ENCODE data around the gene HECW1. TPM values are rescaled to one million over a fixed set of nuclear protein-coding genes. Genes with fewer than 3 reads are reported as not detected.

Gene HECW1
- total and polyA plus RNA-seq, 2 of the 8 experiments (the other 6 are each of a cell fraction or from before 2014, with no cell fraction given), result 2.9 to 12.7 TPM

GRCh38 chr7:43559171-43559945 lies 446.9 kb downstream of the HECW1 start:
- Histone ChIP-seq H3K14ac (ENCODE audit: insufficient read length) (no peak overlapping the region), H2BK12ac (ENCODE audit: low read depth, low read length) (no peak overlapping the region), H4K91ac (replicated peaks; ENCODE audit: insufficient read length, low read length) (no peak overlapping the region), H2BK5ac (ENCODE audit: low read depth, low read length) (no peak overlapping the region), H3K4me2 (ENCODE audit: insufficient read depth in 1 of 2, low read depth in 2 of 2, low read length in 2 of 2) (no peak overlapping the region), H3K36me3 (ENCODE audit: control insufficient read depth in 2 of 4, insufficient read depth in 4 of 4, low read length in 3 of 4) (no peaks in the 10 kb centered on the region), H3K4ac (replicated peaks; ENCODE audit: insufficient read length, low read depth, low read length) (no peak overlapping the region), H2BK15ac (ENCODE audit: low read length) (no peak overlapping the region), H3K4me1 (replicated peaks in 1 of 4; ENCODE audit: control insufficient read depth in 3 of 4, insufficient read depth in 4 of 4, low read length in 3 of 4) (peaks cover 0 to 2% (median under 1%) of the 10 kb centered on the region in 4 experiments; a peak in 2 of 7 replicates), H3K79me2 (ENCODE audit: control insufficient read depth in 1 of 2, insufficient read depth in 2 of 2, low read length in 2 of 2) (no peaks in the 10 kb centered on the region), H4K20me1 (replicated peaks in 1 of 2; ENCODE audit: control insufficient read depth in 1 of 2, insufficient read depth in 2 of 2, low read length in 2 of 2) (no peaks in the 10 kb centered on the region), H3K79me1 (ENCODE audit: low read depth, low read length) (no peaks in the 10 kb centered on the region), H3K56ac (replicated peaks; ENCODE audit: insufficient read length, low read depth, low read length) (no peak overlapping the region), H2BK120ac (replicated peaks; ENCODE audit: low read depth, low read length) (no peak overlapping the region), H3K9me3 (ENCODE audit: insufficient read depth in 2 of 2, low read depth in 1 of 2, low read length in 1 of 2) (no peaks in the 10 kb centered on the region), H3K23me2 (ENCODE audit: low read depth, low read length) (no peaks in the 10 kb centered on the region), H3K23ac (ENCODE audit: insufficient read length) (no peak overlapping the region), H2BK20ac (ENCODE audit: low read length) (no peak overlapping the region), H3K27ac (ENCODE audit: low read depth, low read length) (no peak overlapping the region), H4K8ac (ENCODE audit: extremely low read depth, insufficient read depth, low read length) (no peak overlapping the region), H3K18ac (ENCODE audit: extremely low read depth, low read length) (no peak overlapping the region), H3K9ac (replicated peaks in 1 of 4; ENCODE audit: extremely low read depth in 1 of 4, low read depth in 3 of 4, low read length in 3 of 4) (no peak overlapping the region), H2AFZ (ENCODE audit: low read length) (no peak overlapping the region), H4K5ac (ENCODE audit: insufficient read length, low read depth, low read length) (no peak overlapping the region), H3K27me3 (replicated peaks in 1 of 4; ENCODE audit: control insufficient read depth in 3 of 4, extremely low read depth in 1 of 4, insufficient read depth in 3 of 4, low read length in 3 of 4) (no peaks in the 10 kb centered on the region), H3K4me3 (ENCODE audit: extremely low read depth in 1 of 4, insufficient read depth in 2 of 4, low read depth in 3 of 4, low read length in 4 of 4) (no peak overlapping the region), H2AK5ac (ENCODE audit: low read depth, low read length) (no peak overlapping the region)
- CTCF ChIA-PET (ENCODE audit: partially characterized antibody), result interaction anchor here (2.1 kb wide), 1 partner anchor 23 kb away, joined by 7 read pairs; the partner anchor contains the start of gene STK17A
- no peak for DNase-seq (ENCODE audit: low read depth in 1 of 2, low spot score in 2 of 2)
- POLR2A ChIA-PET (ENCODE audit: partially characterized antibody), result interaction anchor here (1.1 kb wide), 1 partner anchor 23 kb away, joined by 3 read pairs; the partner anchor contains the start of gene STK17A
- WGBS, 2 experiments (ENCODE audit: extremely low coverage in 1 of 2, insufficient coverage in 1 of 2, insufficient read length in 1 of 2, insufficient replicate concordance in 2 of 2, low coverage in 1 of 2, low lambda C conversion rate in 2 of 2, missing lambda C conversion rate in 1 of 2), result 96% methylated on average over 14 of the region's 14 CpGs; no CpG with 5 or more reads in 1 of the 2 experiments
- FAIRE-seq, result no peak
- TF ChIP-seq RAD21 (IDR thresholded peaks at IDR 0.05 in 1 of 2, conservative IDR thresholded peaks at IDR 0.05 in 1 of 2; ENCODE audit: low read depth in 2 of 2, low read length in 2 of 2), result no peak
- TF ChIP-seq SAP30 (IDR thresholded peaks at IDR 0.05; ENCODE audit: insufficient read depth, insufficient replicate concordance, low read length), result no peak
- no peak for TF ChIP-seq CBX5 (IDR thresholded peaks at IDR 0.05; ENCODE audit: low read depth, low read length)
- no peak for TF ChIP-seq RBBP5 (IDR thresholded peaks at IDR 0.05; ENCODE audit: borderline replicate concordance, low read depth, low read length)
- no peak for TF ChIP-seq GABPA (IDR thresholded peaks at IDR 0.05; ENCODE audit: borderline replicate concordance, insufficient read depth, low read length)
- TF ChIP-seq BACH1 (IDR thresholded peaks at IDR 0.05; ENCODE audit: low read length), result no peak
- no peak for TF ChIP-seq SUZ12 (IDR thresholded peaks at IDR 0.05; ENCODE audit: low read length)
- TF ChIP-seq CTCF (IDR thresholded peaks at IDR 0.05; ENCODE audit: control extremely low read depth in 1 of 3, insufficient read depth in 1 of 3, low read depth in 1 of 3, low read length in 3 of 3), result no peak
- no peak for TF ChIP-seq SRF (IDR thresholded peaks at IDR 0.05; ENCODE audit: low read depth, low read length)

Measured in H1 (cell line).